ENCODE measurements around the gene POM121. TPM values are rescaled to one million over a fixed set of nuclear protein-coding genes. Genes with fewer than 3 reads are reported as not detected.

Gene POM121
- total RNA-seq, 5 donors from 2014 or later (not counting 1 experiment from before 2014, with no cell fraction given): 58.4 to 68.6 (median 65.9) TPM

Other genes starting within 250 kb of the POM121 start
- 1 to 10 TPM; 3.7 to 7.3 (median 5.7) TPM for gene TYW1B, start 96.9 kb upstream of the POM121 start, total RNA-seq
- 1 to 10 TPM; 2.7 to 8.3 (median 5.5) TPM for gene TRIM74, start 44.4 kb downstream of the POM121 start, total RNA-seq
- gene SPDYE8, start 104.7 kb downstream of the POM121 start, total RNA-seq: not detected
- gene SPDYE11, start 132.8 kb downstream of the POM121 start, total RNA-seq: not detected
- not detected for gene SPDYE9, start 160.9 kb downstream of the POM121 start, total RNA-seq

Data from T-cell (primary cell).